ENCODE data around the gene IFI6. TPM values are rescaled to one million over a fixed set of nuclear protein-coding genes. Genes with fewer than 3 reads are reported as not detected.

IFI6 gene
- total RNA-seq: 10 to 100 TPM; 18.7 to 50.6 (median 47.4) TPM

GRCh38 chr1:27671964-27672749 lies at the start of gene IFI6:
Gene IFI6, minus strand, starts transcription at chr1:27672192. Its CDS starts 2,878 bp downstream, at chr1:27669314.
- H3K4me3 ChIP-seq: peak within 1 kb of the TSS; percentile 48 to 63 (median 58)
- H3K36me3 ChIP-seq: no peaks in the 10 kb centered on the region
- H3K9me3 ChIP-seq: no peaks in the 10 kb centered on the region
- intact Hi-C loops (cut with DNase I; ENCODE audit: low total_unique reads): no loop called here
- no peaks in the 10 kb centered on the region for H3K27me3 ChIP-seq
- peak; percentile 48 to 64 (median 48) for TF ChIP-seq CTCF (IDR thresholded peaks at IDR 0.05)
- no peak for TF ChIP-seq POLR2A (IDR thresholded peaks at IDR 0.05)
- TF ChIP-seq POLR2AphosphoS5 (IDR thresholded peaks at IDR 0.05): peak; percentile 37 to 44 (median 40)
- H3K27ac ChIP-seq: peak within 1 kb of the TSS; percentile 80 to 86
- no peaks in the 10 kb centered on the region for H3K4me1 ChIP-seq
- peak; percentile 81 to 84 for DNase-seq (ENCODE audit: low spot score in 2 of 2)

GRCh38 chr1:27719286-27720251 lies 47.6 kb upstream of the IFI6 start:
- H3K27me3 ChIP-seq: no peaks in the 10 kb centered on the region
- no peak for DNase-seq (ENCODE audit: low spot score in 2 of 2)
- H3K4me1 ChIP-seq: no peaks in the 10 kb centered on the region
- H3K4me3 ChIP-seq: no peak overlapping the region
- H3K9me3 ChIP-seq: no peaks in the 10 kb centered on the region
- TF ChIP-seq CTCF (IDR thresholded peaks at IDR 0.05) (no peak), POLR2AphosphoS5 (IDR thresholded peaks at IDR 0.05) (no peak), POLR2A (IDR thresholded peaks at IDR 0.05) (no peak)
- H3K36me3 ChIP-seq: no peaks in the 10 kb centered on the region
- intact Hi-C loops (cut with DNase I; ENCODE audit: low total_unique reads): no loop called here
- no peak overlapping the region for H3K27ac ChIP-seq

- Histone ChIP-seq H3K36me3 (no peaks in the 10 kb centered on the region), H3K27ac (no peak overlapping the region), H3K27me3 (no peaks in the 10 kb centered on the region), H3K9me3 (no peaks in the 10 kb centered on the region), H3K4me1 (no peaks in the 10 kb centered on the region), H3K4me3 (no peak overlapping the region)
- no peak for DNase-seq (ENCODE audit: low spot score in 2 of 2)
- intact Hi-C loops (cut with DNase I; ENCODE audit: low total_unique reads): no loop called here
- no peak for TF ChIP-seq CTCF (IDR thresholded peaks at IDR 0.05)
- TF ChIP-seq POLR2A (IDR thresholded peaks at IDR 0.05): no peak
- TF ChIP-seq POLR2AphosphoS5 (IDR thresholded peaks at IDR 0.05): no peak
Observed at GRCh38 chr1:27716262-27716895, 44.4 kb upstream of the IFI6 start.

GRCh38 chr1:27713869-27714513 lies 42.0 kb upstream of the IFI6 start:
- TF ChIP-seq POLR2A (IDR thresholded peaks at IDR 0.05): no peak
- no peak overlapping the region for H3K27ac ChIP-seq
- no peaks in the 10 kb centered on the region for H3K9me3 ChIP-seq
- H3K4me3 ChIP-seq: no peak overlapping the region
- DNase-seq (ENCODE audit: low spot score in 2 of 2): no peak
- H3K27me3 ChIP-seq: no peaks in the 10 kb centered on the region
- H3K36me3 ChIP-seq: no peaks in the 10 kb centered on the region
- no peaks in the 10 kb centered on the region for H3K4me1 ChIP-seq
- intact Hi-C loops (cut with DNase I; ENCODE audit: low total_unique reads): no loop called here

GRCh38 chr1:27713139-27713725 lies 41.2 kb upstream of the IFI6 start:
- Histone ChIP-seq H3K27me3 (no peaks in the 10 kb centered on the region), H3K4me1 (no peaks in the 10 kb centered on the region), H3K36me3 (no peaks in the 10 kb centered on the region), H3K9me3 (no peaks in the 10 kb centered on the region), H3K27ac (no peak overlapping the region), H3K4me3 (no peak overlapping the region)
- intact Hi-C loops (cut with DNase I; ENCODE audit: low total_unique reads): no loop called here
- no peak for TF ChIP-seq POLR2AphosphoS5 (IDR thresholded peaks at IDR 0.05)
- TF ChIP-seq CTCF (IDR thresholded peaks at IDR 0.05): no peak
- no peak for TF ChIP-seq POLR2A (IDR thresholded peaks at IDR 0.05)
- no peak for DNase-seq (ENCODE audit: low spot score in 2 of 2)
